GM18519 (cell line): ENCODE measurements around the gene DPYSL4.
"Not testable (repeated sequence)": the region's sequence is repeated elsewhere in the genome, so short reads cannot be mapped to it uniquely, and the experiment has no call there.

Experiments
- ATAC-seq: cut with Tn5 transposase; IDR thresholded peaks from one replicate; pipeline ENCODE4 v1.9.1; 2021; ENCODE audit warnings: mild to moderate bottlenecking, moderate library complexity; ENCODE audit not compliant: unreplicated experiment, low FRiP score

The DPYSL4 gene

DNA sequence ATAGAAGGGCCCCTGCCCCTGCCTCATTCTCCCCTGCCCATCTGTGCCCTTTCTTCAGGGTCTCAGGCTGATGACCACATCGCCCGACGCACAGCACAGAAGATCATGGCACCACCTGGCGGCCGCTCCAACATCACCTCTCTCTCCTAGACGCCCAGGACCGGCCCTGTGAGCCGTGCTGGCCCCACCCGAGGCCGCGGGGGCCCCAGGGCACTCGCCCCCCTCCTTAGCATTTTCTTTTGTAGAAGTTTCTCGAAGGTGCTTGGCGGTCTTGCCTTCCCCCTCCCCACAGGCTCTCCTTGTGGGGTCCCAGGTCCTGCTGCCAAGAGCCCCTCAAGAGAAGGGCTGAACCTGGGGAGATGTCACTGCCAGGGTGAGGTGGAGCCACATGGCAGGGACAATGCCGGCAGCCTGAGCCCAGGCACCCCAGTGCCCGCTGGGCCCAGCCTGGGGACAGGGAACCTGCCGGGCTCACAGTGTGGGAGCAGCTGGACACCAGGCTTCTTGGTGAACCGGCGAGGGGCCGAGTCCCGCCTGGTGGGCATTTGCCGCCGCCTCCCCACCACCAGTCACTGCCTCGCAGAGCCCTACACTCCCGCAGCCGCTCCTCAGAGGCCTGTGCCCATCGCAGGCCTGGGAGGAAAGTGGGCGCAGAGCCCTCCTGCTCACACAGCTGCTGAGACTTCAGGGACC, 18.2 kb downstream of the DPYSL4 start:
- no peak for ATAC-seq

- no peak for ATAC-seq
These were observed 19.1 kb downstream of the DPYSL4 start for GRCh38 chr10:132205650-132206376.

- no peak for ATAC-seq
These were observed 19.6 kb downstream of the DPYSL4 start for GRCh38 chr10:132206377-132206745.

GRCh38 chr10:132206806-132207535, 20.2 kb downstream of the DPYSL4 start:
- ATAC-seq = no peak

- ATAC-seq = no peak
These were observed 21.1 kb downstream of the DPYSL4 start for GRCh38 chr10:132207536-132208461.

- no peak for ATAC-seq
These were observed 21.8 kb downstream of the DPYSL4 start for GRCh38 chr10:132208462-132209050.

GRCh38 chr10:132209130-132209529, 22.4 kb downstream of the DPYSL4 start:
- no peak for ATAC-seq

GRCh38 chr10:132209978-132210530, 23.3 kb downstream of the DPYSL4 start:
- ATAC-seq = no peak

DNA sequence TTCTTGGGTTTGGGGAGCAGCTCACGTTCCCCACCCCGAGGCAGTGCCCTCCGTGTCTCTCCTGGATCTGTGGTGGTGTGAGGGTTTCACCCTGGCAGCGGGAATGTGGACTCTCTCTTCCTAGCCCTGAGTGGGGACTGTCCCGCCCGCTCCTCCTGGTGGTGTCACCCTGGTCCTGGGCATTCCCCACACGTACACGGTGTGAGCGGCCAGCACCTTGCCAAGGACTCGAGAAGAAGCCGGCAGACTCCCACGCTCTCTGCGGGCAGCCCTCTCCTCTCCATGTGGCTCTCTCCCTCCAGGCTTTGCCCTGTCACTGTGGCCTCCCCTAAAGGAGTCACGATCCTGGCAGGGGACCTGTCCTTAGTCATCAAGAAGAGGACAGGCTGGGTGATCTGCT, 24.0 kb downstream of the DPYSL4 start:
- no peak for ATAC-seq

DNA sequence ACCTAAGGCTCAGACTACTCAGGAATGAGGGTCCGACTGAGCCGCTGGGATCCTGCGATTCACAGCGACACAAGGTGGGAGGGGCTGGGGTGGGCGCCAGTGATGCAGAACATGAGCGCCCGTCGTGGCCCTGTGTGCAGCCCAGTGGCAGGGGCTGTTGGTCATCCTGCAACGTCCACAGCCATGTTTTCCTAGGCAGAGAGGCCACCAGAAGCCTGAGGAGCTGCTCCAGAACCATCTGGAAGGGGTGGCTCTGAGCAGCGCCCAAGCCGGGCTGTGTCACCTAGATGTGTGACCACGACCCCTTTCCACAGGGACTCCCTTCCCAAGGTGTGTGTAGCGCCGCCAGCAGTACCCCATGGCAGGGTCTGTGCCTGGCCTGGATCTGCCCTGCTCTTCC, 24.5 kb downstream of the DPYSL4 start:
- no peak for ATAC-seq

DNA sequence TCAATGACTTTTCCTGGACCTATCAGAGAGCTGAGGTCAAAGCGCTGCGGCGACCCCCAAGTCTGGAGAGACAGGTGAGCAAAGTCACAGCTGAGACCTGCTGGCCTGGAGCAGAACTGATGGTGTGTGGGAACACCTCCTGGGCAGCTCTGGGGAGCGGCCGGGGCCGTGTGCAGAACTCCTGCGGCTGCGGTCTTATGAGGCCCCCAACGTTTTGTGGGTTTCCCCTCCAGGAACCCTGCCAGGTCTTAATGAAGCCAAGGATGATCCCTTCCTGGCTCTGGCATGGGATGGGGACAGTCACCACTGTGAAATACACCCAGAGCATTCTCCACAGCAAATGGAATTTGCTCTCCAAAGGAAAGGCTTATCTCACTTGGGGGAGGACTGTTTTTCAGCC, 26.1 kb downstream of the DPYSL4 start:
- no peak for ATAC-seq

- ATAC-seq = no peak
These were observed 27.2 kb downstream of the DPYSL4 start for GRCh38 chr10:132213917-132214316.

GRCh38 chr10:132216441-132216840, 29.7 kb downstream of the DPYSL4 start:
- not testable (repeated sequence) for ATAC-seq

GRCh38 chr10:132219486-132219885, 32.7 kb downstream of the DPYSL4 start:
- ATAC-seq = no peak

DNA sequence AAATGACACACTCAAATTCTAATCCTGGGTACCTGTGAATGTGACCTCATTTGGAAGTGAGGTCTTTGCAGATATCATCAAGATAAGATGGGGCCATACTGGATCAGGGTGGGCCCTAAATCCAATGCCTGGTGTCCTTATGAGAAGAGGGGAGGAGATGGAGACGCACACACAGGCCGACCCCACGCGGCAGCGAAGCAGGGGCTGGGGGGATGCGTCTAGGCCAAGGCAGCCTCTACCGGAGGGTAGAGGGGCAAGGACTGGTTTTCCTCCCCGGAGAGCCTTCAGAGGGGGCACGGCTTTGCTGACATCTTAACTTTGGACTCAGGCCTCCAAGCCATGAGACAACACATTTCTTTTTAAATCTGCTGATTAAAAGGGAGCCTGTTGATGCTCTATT, 33.3 kb downstream of the DPYSL4 start:
- ATAC-seq = no peak

- not testable (repeated sequence) for ATAC-seq
These were observed 34.2 kb downstream of the DPYSL4 start for GRCh38 chr10:132220996-132221395.

DNA sequence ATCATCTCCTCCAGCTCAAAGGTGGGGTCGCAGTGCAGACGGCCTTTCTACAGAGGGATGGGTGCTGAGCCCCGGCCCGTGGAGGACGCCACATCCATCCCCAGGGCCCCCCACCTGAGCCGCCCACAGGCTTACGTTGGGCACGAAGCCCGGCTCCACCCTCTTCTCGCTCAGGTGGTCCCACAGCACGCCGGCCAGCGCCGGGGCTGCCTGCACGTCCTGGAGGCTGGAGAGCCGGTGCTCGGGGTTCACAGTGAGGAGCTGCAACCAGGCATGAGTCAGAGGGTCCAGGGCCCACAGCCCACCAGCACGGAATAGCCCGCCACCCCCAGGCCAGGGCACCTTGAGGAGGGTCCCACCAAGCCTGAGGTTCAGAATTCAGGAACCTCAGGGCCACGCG, 36.0 kb downstream of the DPYSL4 start:
- ATAC-seq = no peak

- ATAC-seq = peak; percentile 90
These were observed 36.4 kb downstream of the DPYSL4 start for GRCh38 chr10:132223156-132223590.

GRCh38 chr10:132223611-132224342, 37.0 kb downstream of the DPYSL4 start:
- ATAC-seq = no peak
